Gastroesophageal sphincter (tissue), 3 donors: ENCODE measurements around the gene CNR1.

Source experiments
- EP300 ChIP-seq: sonication (generic); formaldehyde crosslinking; IDR thresholded peaks from one replicate; pipeline ENCODE4 v1.6.1; 2017; ENCODE audit warnings: antibody characterized with exemption, mild to moderate bottlenecking
- POLR2A ChIP-seq, 2 donors: fragments of 450-650 bp; IDR thresholded peaks; one replicate each; pipeline ENCODE4 v1.6.1; 2017; ENCODE audit warnings: antibody characterized with exemption in 2 of 2, mild to moderate bottlenecking in 2 of 2, moderate library complexity in 1 of 2
- POLR2AphosphoS5 ChIP-seq: sonication (generic); formaldehyde crosslinking; IDR thresholded peaks from one replicate; pipeline ENCODE4 v1.6.1; 2017; ENCODE audit warnings: antibody characterized with exemption
- TF ChIP-seq, protein P1 (sequence below), 4 experiments: fragments of 200-600 bp in 2 of 4; fragments of 450-650 bp in 2 of 4; sonication (generic) in 1 of 4; IDR thresholded peaks; one replicate each; pipeline ENCODE4 v1.5.1; 2017 to 2019; ENCODE audit warnings: antibody characterized with exemption in 4 of 4, mild to moderate bottlenecking in 2 of 4, moderate library complexity in 2 of 4

DNA sequence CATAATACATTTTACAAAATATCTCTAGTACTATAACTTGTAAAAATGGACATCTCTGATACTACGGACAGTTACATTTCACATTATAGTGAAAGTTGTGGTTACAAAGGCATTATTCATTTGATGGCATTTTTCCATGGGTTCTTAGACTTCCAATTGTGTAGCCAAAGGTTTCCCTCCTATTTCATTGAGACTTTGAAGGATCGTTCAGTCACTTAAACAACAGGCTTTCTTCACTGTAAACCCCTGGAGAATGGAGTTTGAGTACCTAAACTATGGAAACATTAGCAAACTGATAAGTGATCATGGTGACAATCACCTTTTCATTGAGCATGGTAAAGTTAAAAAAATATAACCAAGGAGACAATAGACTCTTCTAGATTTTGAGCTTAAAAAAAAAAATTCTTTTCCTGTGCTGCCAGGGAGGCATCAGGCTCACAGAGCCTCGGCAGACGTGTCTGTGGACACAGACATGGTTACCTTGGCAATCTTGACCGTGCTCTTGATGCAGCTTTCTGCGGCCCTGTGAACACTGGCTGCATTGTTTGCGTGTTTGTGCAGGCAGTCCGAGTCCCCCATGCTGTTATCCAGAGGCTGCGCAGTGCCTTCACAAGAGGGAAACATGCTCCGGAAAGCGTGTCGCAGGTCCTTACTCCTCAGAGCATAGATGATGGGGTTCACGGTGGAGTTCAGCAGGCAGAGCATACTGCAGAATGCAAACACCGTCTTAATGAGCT is 22.6 kb downstream of the CNR1 start:
- TF ChIP-seq, protein P1, sequence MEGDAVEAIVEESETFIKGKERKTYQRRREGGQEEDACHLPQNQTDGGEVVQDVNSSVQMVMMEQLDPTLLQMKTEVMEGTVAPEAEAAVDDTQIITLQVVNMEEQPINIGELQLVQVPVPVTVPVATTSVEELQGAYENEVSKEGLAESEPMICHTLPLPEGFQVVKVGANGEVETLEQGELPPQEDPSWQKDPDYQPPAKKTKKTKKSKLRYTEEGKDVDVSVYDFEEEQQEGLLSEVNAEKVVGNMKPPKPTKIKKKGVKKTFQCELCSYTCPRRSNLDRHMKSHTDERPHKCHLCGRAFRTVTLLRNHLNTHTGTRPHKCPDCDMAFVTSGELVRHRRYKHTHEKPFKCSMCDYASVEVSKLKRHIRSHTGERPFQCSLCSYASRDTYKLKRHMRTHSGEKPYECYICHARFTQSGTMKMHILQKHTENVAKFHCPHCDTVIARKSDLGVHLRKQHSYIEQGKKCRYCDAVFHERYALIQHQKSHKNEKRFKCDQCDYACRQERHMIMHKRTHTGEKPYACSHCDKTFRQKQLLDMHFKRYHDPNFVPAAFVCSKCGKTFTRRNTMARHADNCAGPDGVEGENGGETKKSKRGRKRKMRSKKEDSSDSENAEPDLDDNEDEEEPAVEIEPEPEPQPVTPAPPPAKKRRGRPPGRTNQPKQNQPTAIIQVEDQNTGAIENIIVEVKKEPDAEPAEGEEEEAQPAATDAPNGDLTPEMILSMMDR (IDR thresholded peaks at IDR 0.05), result no peak
- TF ChIP-seq POLR2A (IDR thresholded peaks at IDR 0.05), result no peak
- TF ChIP-seq EP300, result no peak
- TF ChIP-seq POLR2AphosphoS5, result no peak
